Stimulated activated CD4-positive, alpha-beta T cell treated with anti-CD3 and anti-CD28 coated beads, Interleukin-4, amount 100 ng/mL, for 4 hours (primary cell): ENCODE data around the gene KCNQ4.

Source experiments
- DNase-seq, 2 experiments: peaks; one replicate each; pipeline ENCODE4 v3.0.0-alpha.2; 2020

The KCNQ4 gene

DNA sequence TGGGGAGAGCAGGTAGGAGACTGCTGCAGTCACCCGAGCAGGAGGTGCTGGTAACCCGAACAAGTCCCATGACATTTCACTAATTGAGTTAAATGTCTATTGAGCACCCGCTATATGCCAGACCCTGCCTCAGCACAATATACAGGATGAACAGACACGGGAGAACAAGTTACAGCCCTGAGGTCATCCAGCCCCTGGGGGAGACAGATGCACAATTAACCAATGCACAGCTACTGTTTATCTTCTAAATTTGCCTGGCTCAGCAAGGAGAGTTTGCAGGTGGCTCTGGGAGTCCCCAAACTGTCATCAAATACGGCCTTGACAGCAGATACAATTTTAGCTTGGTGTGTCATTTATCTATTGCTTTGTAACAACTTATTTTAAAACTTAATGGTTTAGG, 60.5 kb downstream of the KCNQ4 start:
- no peak for DNase-seq

DNA sequence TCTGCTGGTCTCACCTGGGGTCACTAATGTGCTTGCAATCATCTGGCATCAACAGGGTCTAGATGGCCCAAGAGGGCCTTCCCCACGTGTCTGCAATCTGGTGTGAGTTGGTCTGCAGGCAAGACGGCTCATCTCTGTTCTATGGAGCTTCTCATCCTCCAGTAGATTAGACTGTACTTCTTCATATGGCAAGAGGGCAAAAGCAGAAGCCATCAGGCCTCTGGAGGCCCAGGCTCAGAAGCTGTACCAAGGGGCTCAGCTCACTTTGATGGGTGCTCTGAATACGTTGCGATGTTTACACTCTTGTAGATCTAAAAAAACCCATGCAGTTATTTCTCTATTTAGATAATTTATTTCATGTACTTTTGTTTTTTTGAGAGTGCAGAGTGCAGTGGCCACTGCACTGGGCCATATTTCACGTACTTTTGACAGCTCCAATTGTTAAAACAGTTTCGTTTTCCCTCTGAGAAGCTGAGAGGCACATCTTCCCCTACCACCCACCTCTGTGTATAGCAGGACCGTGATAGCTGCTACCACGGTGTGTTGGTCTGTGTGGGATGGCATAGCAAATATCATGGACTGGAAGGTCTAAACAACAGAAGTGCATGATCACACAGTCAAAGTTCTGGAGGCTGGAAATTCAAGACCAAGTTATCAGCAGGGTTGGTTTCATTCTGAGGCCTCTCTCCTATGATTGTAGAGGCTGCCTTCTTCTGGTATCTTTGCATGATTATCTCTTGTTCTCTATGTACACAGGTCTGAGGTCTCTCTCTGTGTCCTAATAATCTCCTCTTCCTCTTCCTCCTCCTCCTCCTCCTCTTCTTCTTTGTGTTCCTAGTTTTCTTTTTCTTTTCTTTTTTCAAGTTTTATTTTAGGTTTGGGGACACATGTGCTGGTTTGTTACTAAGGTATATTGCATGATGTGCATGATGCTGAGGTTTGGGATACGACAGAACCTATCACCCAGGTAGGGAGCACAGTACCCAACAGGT, 61.6 kb downstream of the KCNQ4 start:
- DNase-seq: peak in 1 of 2 experiments; percentile 23

DNA sequence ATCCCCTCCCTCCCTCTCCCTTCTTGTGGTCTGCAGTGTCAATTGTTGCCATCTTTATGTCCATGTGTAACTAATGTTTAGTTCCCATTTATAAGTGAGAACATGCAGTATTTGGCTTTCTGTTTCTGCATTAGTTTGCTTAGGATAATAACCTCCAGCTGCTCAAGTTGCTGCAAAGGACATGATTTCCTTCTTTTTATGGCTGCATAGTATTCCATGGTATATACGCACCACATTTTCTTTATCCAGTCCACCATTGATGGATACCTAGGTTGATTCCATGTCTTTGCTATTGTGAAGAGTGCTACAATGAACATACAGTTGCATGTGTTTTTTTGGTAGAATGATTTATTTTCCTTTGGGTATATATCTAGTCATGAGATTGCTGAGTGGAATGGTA, 62.3 kb downstream of the KCNQ4 start:
- no peak for DNase-seq

DNA sequence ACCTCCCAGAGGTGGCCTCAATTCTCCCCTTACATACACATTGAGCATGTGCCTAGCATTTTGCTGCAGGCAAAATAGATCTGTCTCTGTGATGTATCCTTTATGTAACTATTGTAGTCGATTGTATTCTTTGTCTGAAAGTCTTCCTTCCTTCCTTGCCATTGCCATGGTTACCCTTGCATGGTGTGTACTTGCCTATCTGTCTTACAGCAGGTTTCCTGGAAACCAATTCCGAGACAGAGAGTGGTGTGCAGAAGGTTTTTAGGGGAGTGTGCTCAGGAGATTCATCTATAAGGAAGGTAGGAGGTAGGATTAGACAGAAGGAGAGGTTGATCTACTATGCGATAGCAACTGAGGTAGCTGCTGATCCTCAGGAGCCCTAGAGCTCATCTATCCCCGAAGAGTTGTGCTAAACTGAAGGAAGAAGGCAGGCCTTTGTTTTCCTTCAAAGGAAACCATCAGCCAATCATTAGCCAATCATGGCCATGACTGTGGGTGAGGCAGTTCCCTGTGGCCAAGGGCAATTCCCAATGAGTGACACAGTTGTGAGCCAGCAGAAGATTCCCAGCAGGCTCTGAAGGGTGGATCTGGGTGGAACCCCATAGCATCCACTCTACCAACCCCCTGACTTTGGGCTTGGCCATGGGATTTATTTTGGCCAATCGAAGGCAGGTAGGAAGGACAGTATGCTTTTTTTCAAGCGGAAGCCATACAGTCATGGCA, 63.6 kb downstream of the KCNQ4 start:
- no peak for DNase-seq

DNA sequence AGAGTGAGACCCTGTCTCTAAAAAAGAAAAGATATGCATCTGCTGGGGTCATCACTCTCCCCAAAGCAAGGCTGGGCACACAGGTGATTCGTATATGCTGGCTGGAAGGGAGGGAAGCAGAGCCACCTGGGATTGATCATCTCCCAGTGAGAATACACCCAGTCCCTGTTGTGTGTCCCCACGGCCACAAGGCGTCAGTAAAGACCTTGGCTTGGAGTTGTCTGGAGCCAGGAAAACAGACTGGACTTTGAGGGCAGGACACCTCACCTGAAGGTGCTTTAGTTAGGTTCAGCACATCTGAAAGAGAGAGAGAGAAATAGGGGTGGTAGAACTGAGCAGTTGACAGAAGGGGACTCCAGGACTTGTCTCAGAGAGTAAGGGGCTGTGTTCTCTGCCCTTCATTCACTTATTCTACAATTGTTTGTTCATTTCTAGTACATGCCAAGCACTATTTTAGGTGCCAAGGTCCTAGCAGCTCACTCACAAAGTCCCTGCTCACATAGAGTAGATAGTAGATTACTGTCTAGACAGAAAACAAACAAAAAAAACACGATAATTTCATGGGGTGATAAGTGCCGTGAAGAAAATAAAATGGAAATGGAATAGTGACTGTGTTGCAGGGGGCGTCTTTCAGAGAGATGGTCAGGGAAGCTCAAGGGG, 65.1 kb downstream of the KCNQ4 start:
- no peak for DNase-seq

DNA sequence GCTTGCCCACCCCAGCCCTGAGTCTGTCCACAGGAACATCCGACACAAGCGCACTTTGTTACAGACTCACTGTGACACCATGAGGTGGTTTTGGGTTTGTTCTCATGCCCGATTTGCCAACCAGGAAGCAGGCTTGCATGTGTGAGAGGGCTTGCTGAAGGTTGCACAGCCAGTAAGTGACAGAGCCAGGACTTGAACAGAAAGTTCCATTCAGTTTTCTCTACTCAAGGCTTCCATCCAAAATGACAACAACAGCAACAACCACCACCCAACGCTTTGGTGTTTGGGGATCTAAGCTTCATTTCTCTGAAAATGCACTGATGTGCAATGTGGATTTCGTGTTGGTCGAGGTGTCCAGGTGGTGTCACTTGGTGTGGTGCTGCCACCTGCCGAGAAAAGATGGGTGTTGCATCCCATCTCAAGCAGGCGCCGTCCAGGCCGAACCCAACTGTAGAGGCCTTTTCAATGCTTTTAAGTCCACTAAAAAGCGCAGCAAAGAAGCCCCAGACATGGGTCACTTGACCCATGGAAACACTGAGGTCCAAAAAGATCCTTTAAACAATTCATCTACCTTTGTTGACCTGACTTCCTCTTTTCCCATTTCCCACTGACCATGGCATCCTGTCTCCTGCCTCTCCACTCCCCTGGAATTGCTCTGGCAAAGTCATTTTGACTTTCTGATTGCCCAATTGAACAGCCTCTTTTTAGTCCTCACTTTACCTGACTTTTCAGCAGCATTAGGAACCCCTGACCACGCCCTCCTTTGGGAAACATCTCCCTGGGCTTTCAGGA, 66.4 kb downstream of the KCNQ4 start:
- DNase-seq: peak; percentile 71 to 73

DNA sequence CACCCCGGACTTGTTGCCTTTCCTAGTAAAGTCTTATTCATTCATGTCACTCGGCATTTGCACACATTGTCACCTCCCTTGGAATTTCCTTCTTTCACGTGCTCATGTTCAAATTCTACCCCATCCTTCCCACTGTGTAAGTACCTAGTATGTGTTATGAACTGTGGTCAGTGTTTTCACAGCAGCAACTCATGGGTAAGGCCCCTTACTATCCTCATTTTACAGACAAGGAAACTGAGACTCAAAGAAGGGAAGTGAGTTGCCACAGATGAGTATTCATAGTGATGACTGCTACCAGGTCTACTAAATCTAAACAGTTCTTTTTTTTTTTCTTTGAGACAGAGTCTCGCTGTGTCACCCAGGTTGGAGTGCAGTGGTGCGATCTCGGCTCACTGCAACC, 68.1 kb downstream of the KCNQ4 start:
- DNase-seq: no peak

DNA sequence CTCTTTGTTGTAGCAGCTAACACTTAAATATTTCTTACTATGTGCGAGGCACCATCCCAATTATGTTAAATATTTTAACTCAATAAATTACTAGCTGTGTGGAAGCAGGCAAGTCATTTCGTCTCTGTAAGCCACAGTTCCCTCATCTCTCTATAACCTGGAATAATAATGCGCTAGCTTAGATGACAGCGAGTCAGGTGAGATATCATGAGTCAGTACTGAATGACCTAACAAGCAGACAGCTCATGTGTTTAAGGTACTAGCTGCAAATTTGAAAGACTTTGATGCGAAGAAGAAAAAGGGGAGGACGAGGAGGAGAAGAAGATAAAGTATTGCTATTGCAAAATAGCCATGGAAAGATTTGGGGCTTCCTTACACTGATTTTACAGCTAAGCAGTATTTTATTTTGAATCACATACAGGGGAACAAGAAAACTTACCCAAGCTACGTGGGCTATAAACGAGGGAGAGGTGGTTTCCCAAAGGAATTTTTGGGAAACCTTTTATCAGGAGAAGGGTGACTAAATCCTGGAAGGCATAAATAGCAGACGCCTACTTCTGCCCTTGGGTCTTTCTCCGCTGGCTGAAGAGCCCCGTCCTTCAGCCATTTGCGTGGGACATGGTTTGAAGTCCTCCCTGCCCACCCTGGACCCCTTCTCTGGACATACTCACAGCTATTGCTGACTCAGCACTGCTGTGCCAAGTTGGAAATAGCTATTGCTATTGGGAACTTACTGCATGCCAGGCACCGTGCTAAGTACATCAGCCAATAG, 69.7 kb downstream of the KCNQ4 start:
- no peak for DNase-seq

DNA sequence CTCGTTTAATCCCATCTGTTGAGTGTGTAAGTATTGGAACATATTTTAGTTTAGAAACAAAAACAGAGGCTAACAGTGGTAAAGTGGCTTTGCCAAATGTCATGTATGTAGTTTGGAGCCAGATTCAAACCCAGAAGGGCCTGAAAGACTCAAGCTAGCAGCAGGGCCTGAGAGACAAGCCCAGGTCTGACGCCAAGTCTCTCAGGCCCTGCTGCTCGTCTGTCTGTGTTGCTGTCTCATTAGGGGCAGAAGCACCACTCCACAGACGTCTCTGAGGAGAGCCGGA, 70.2 kb downstream of the KCNQ4 start:
- DNase-seq: no peak

DNA sequence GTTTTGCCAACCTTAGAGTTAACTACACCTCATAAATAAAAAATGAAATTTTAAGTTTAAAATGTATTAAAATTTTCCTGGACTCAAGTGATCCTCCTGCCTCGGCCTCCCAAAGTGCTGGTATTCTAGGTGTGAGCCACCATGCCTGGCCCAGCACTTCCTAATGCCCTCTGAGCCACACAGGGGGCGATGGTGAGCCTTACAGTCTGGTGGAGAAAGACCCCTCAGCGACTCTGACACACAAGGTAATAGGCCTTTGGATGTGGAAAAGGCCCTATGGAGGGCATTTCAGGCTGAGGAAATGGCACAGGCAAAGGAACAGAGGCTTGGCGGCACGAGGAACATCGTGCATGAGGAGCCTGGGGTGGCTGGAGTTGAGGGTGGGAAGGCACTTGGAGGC, 71.9 kb downstream of the KCNQ4 start:
- DNase-seq: no peak

DNA sequence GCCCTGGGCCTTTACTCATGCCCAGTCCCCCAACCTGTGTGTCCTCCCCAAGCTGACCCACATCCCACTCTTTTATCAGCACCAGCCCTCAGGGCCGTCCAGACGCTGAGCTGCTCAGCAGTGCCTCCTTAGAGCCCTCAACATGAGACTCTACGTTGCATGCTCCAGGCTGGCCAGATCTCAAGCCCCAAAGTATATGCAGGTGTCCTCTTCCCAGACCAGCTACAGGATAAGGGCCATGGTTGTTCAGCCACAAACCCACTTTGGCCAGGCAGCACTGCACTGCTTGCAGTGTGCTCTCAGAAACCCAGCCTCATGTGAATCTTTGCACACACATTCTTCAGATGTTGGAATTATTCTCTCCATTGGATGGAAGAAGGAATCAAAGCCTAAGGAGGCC, 72.5 kb downstream of the KCNQ4 start:
- no peak for DNase-seq

DNA sequence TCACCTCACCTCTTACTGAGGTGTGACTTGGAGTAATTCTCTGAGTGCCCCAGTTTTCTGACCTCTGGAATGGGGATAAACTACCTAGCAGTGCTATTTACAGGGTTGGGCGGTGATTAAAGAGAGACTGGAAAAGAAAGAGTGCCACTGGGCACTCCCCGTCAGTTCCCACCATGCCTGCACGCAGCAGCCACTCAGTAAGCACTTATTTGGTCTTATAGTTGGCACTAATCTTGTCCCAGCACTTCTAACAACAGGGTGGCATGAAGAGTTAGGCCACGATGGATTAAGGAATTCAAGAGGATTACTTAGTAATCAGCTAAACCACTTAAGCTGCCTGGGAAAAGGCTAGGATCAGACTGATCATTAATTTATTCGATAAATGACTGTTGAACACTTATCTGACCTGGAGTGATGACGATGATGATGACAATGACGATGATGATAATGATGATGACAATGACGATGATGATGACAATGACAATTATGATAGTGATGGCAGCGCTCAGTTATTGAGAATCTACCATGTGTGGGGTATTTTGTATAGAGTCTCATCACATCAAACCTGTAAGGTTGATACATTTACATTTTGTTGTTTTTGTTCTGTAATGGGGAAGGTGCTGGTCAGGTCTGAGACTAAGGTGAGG, 73.2 kb downstream of the KCNQ4 start:
- DNase-seq: no peak

DNA sequence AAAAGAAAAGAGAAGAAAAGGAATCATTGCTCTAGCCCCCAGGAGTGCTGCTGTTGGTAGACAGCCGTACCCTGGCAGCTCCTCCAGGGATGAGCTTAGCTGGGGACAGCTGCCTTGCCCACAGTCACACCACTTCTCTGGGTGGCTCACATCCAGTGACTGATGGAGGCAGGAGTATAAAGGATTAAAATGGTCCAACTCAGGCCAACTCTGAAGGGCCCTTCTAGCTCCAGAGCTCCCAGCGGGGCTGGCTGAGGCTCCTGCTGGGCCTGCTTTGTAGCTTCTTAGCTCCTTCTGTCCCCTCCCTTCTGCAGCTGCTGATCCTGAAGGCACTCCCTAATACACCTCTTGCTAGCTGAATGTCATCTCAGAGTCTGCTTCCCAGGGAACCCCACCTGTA, 74.2 kb downstream of the KCNQ4 start:
- DNase-seq: no peak

DNA sequence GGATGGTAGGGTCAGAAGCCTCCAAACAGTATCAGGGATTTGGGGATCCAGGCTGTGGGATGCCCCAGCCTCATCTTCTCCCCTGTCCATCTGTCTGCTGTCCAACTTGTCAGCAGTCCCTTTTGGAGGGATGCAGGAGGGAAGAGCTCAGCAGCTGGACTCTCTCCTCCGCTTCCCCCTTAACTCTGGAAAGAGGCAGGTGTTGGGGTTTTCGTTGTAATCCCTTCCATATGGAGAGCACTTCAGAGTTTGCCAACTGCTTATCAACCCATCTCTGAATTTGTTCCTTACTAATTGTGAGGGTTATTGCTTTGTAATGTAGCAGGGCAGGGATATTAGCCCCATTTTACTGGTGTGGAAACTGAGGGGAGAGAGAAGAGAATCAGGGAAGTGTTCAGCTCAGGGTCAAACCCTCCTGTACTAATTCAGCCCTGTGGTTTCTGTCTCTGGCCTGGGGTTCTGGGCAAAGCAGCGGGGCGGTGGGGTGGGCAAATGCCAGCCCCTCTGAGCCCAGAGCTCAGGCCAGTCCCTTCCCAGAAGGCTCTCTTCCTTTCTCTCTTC, 75.3 kb downstream of the KCNQ4 start:
- no peak for DNase-seq

DNA sequence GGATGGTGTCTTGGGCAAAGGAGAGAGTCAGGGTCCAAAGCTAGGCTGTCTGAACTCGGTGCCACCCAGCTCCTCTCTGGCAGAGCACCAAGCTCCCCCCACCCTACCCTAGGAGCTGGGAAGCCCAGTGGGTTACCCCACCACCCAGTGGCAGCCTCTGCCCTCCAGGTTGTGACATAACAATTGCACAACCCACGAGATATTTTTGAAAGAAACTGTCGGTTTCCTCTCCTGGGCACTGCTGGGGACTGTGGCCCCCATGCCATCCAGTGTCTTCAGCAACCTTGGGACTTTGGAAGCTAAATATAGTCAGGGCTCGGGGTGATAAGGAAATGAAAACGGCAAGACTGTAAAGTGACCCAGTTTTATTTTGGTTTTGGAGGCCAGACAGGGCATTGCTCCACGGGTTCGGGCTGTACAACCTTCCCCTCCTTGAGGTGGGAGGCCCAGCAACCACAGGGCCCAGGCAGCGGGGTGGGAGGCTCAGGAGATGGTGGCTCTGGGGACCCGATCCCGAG, 77.2 kb downstream of the KCNQ4 start:
- no peak for DNase-seq

DNA sequence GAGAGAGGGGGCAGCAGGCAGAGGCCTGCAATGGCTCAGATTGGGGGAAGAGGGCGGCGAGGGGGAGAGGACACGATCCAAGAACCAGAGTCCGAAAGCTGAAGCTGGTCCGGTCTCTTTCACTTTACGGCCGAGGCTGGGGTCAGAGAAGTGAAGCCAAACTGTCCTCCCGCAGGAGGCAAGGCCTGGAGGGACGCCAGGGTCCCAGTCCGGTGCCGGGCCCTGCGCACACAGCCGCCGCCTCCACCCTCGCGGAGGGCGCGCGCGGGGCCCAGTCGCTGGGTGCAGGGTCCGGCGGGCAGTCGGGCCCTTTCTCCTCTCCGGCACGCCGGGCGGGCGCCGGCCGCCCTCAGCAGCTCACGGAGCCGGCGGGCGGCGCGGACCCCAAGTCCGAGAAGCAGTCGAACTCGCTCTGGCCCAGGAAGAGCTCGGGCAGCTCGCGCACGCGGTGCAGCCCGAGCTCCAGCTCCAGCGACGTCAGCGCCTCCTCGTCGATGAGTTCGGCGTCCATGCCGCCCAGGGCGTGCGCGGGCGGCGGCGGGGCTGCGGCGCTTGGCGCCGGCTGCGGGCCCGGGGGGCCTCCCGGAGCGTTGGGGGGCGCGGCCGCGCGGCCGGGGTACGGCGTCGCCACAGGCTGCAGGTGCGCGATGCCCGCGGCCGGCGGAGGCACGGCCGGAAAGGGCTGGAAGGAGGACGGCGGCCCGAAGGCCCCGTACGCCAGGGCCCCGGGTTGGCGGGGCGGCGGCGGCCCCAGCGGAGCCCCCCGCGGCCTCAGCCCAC, 77.8 kb downstream of the KCNQ4 start:
- peak; percentile 29 to 35 for DNase-seq

DNA sequence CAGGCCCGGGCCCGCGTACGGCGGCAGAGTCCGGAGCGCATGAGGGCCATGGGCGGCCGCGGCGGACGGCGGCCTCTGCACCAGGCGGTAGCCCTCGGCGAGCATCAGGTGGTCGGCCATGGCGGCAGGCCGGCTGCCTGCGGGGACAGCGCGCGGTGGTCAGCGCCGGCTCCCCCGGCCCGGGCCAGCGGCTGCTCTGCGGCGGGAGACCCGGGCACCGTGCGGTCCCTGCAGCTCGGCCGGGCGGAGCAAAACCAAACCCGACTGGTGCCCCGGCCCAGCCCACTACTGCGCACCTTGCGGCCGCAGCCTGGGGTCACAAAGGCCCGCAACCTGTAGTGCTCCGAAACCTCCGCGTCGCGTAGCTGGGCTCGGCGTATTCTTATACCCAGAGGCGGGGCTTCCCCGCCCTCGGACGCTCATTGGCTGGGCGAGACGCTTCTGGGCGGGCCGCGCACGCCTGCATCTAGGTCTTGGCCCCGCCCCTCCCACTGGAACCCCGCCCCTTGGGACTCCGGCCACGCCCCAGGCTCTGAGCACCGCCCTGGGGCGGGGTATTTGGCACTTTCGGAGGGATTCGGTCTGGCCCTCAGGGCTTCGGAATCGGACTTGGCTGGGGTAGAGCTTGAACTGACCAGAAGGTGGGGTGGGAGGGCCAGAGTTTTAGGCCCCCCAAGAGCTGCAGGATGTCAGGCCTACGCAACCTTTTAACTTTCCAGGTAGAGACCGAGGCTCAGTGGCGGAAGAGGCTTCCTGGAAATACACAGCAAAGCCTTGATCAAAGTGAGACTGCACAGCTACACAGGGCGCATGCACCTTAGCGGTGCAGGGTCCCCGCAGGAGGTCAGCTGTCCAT, 78.6 kb downstream of the KCNQ4 start, which contains the start of gene CITED4:
TSS of gene CITED4 (minus strand) at position 356 of the 856 bp plus-strand sequence. CDS start at position 120, 236 bp downstream.
- peak; percentile 93 to 94 for DNase-seq

DNA sequence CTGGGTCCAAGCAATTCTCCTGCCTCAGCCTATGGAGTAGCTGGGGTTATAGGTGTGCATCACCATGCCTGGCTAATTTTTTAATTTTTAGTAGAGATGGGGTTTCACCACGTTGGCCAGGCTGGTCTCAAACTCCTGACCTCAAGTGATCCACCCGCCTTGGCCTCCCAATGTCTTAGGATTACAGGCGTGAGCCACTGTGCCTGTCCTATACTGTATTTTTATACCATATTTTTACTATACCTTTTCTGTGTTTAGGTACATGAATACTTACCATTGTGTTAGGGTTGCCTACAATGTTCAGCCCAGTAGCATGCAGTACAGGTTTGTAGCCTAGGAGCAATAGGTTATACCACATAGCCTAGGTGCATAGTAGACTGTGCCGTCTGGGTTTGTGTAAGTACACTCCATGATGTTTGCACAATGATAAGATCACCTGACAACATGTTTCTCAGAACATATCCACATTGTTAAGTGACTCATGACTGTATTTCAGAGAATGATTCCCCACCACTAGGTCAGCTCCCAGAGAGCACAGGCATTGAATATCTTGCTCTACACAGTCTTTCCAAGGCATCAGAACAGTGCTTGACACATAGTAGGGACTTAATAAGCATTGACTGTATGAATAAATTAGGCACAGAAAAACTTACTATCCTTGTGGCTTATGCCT, 84.6 kb downstream of the KCNQ4 start:
- no peak for DNase-seq
